Liver (tissue), 9 donors: ENCODE data around the gene CCDC7. TPM values are rescaled to one million over a fixed set of nuclear protein-coding genes. Genes with fewer than 3 reads are reported as not detected.
"Not testable (repeated sequence)": the region's sequence is repeated elsewhere in the genome, so short reads cannot be mapped to it uniquely, and the experiment has no call there.

Experiments used
- DNase-seq: peaks from one replicate; pipeline ENCODE4 v3.0.0-alpha.2; 2017; ENCODE audit warnings: low spot score
- H3K27ac ChIP-seq, 2 donors: one replicate each; pipeline ENCODE4 v1.7.0; 2013; ENCODE audit warnings: inconsistent platforms in 2 of 2, low read length in 2 of 2, control low read depth in 1 of 2, low read depth in 1 of 2, mild to moderate bottlenecking in 1 of 2
- H3K27me3 ChIP-seq, 4 donors: one replicate each; pipeline versions ENCODE4 v1.6.1 to v1.7.0; 2013; ENCODE audit warnings: low read length in 3 of 4, inconsistent platforms in 1 of 4, mild to moderate bottlenecking in 1 of 4, moderate library complexity in 1 of 4; ENCODE audit not compliant: control insufficient read depth in 4 of 4, insufficient read depth in 4 of 4
- H3K36me3 ChIP-seq, 4 donors: one replicate each; pipeline versions ENCODE4 v1.6.1 to v1.7.0; 2013; ENCODE audit warnings: low read length in 3 of 4, mild to moderate bottlenecking in 3 of 4, low read depth in 1 of 4, moderate library complexity in 1 of 4; ENCODE audit not compliant: control insufficient read depth in 4 of 4, insufficient read depth in 3 of 4
- H3K4me1 ChIP-seq, 4 donors: one replicate each; pipeline versions ENCODE4 v1.6.1 to v1.7.0; 2013; ENCODE audit warnings: low read length in 3 of 4, mild to moderate bottlenecking in 3 of 4, moderate library complexity in 1 of 4; ENCODE audit not compliant: control insufficient read depth in 4 of 4, insufficient read depth in 4 of 4
- H3K4me3 ChIP-seq, 3 donors: one replicate each; pipeline versions ENCODE4 v1.6.1 to v1.7.0; 2013; ENCODE audit warnings: low read length in 3 of 3, control low read depth in 1 of 3, low read depth in 1 of 3, mild to moderate bottlenecking in 1 of 3
- H3K9ac ChIP-seq, 2 donors: one replicate each; pipeline ENCODE4 v1.7.0; 2013; ENCODE audit warnings: low read length in 2 of 2, mild to moderate bottlenecking in 2 of 2, moderate library complexity in 2 of 2, control low read depth in 1 of 2, low read depth in 1 of 2
- H3K9me3 ChIP-seq, 4 donors: one replicate each; pipeline versions ENCODE4 v1.6.1 to v1.7.0; 2013; ENCODE audit warnings: low read length in 3 of 4; ENCODE audit not compliant: control insufficient read depth in 4 of 4
- CTCF ChIP-seq: fragments of 150-350 bp; IDR thresholded peaks from 2 replicates; pipeline ENCODE4 v1.5.1; 2017; ENCODE audit warnings: improper control_type of control experiment, low read depth, low read length; ENCODE audit not compliant: missing input control
- FOXA2 ChIP-seq: IDR thresholded peaks from 2 replicates; pipeline ENCODE4 v1.6.1; 2016; ENCODE audit warnings: antibody characterized with exemption
- GABPA ChIP-seq, 2 donors: IDR thresholded peaks in 1 of 2; conservative IDR thresholded peaks in 1 of 2; 2 replicates each; pipeline ENCODE4 v1.6.1; 2016; ENCODE audit warnings: antibody characterized with exemption in 2 of 2, mild to moderate bottlenecking in 1 of 2, moderate library complexity in 1 of 2
- JUND ChIP-seq, 2 donors: IDR thresholded peaks; 2 replicates each; pipeline ENCODE4 v1.6.1; 2016; ENCODE audit warnings: antibody characterized with exemption in 2 of 2
- MAX ChIP-seq: IDR thresholded peaks from 2 replicates; pipeline ENCODE4 v1.6.1; 2016; ENCODE audit warnings: antibody characterized with exemption
- NR2F2 ChIP-seq: IDR thresholded peaks from 2 replicates; pipeline ENCODE4 v1.6.1; 2016; ENCODE audit warnings: antibody characterized with exemption
- RAD21 ChIP-seq, 2 donors: IDR thresholded peaks; 2 replicates each; pipeline ENCODE4 v1.6.1; 2016; ENCODE audit warnings: antibody characterized with exemption in 2 of 2, mild to moderate bottlenecking in 2 of 2
- REST ChIP-seq: IDR thresholded peaks from 2 replicates; pipeline ENCODE4 v1.6.1; 2016; ENCODE audit warnings: antibody characterized with exemption, mild to moderate bottlenecking
- SP1 ChIP-seq: IDR thresholded peaks from 2 replicates; pipeline ENCODE4 v1.6.1; 2018; ENCODE audit warnings: antibody characterized with exemption, mild to moderate bottlenecking
- YY1 ChIP-seq: IDR thresholded peaks from 2 replicates; pipeline ENCODE4 v1.6.1; 2016; ENCODE audit warnings: antibody characterized with exemption, mild to moderate bottlenecking
- ZBTB33 ChIP-seq: IDR thresholded peaks from 2 replicates; pipeline ENCODE4 v1.6.1; 2016; ENCODE audit warnings: antibody characterized with exemption
- WGBS: extraction: QIAGEN DNeasy Blood & Tissue Kit; methylation state at CpG from one replicate; pipeline ENCODE4 v1.1.7; 2013; 5-methylcytosine and 5-hydroxymethylcytosine counted together
- polyA plus RNA-seq, 2 donors: library from polyadenylated mRNA; stranded (reverse) in 1 of 2; unstranded in 1 of 2; fragments of 200-250 nt in 1 of 2; fragments of >200 nt in 1 of 2; fragmentation: Nextera tagmentation in 1 of 2; extraction: Ambion mirVana in 1 of 2; gene quantifications; one replicate each; pipeline versions ENCODE4 v1.2.1 to v1.2.3, GENCODE V29; 2013 to 2015
- total RNA-seq, 2 donors: library from RNA; depleted of rRNA; stranded (reverse); fragments of >200 nt; gene quantifications; one replicate each; pipeline ENCODE4 v1.2.3, GENCODE V29; 2014
- donor health status: healthy.
- donor health status: healthy.
- donor health status: healthy.
- donor health status: healthy.
- donor health status: healthy.

The CCDC7 gene
- total and polyA plus RNA-seq, 4 donors = 0.47 to 5.9 (median 3.2) TPM

- Histone ChIP-seq H3K36me3 (peaks cover 0 to 3% (median 0%) of the 10 kb centered on the region in 4 donors), H3K27me3 (no peaks in the 10 kb centered on the region), H3K9ac (no peak overlapping the region), H3K27ac (no peak overlapping the region), H3K4me1 (no peaks in the 10 kb centered on the region), H3K9me3 (no peaks in the 10 kb centered on the region), H3K4me3 (no peak overlapping the region)
- 97% methylated on average over 7 of the region's 7 CpGs for WGBS
- TF ChIP-seq NR2F2 (no peak), ZBTB33 (no peak), RAD21 (IDR thresholded peaks at IDR 0.05) (no peak), REST (no peak)
- no peak for DNase-seq
Observed at GRCh38 chr10:32548208-32548607, 102.3 kb downstream of the CCDC7 start.

- Histone ChIP-seq H3K36me3 (no peaks in the 10 kb centered on the region), H3K9me3 (no peaks in the 10 kb centered on the region), H3K4me1 (no peaks in the 10 kb centered on the region), H3K4me3 (no peak overlapping the region), H3K27ac (no peak overlapping the region), H3K27me3 (no peaks in the 10 kb centered on the region), H3K9ac (no peak overlapping the region)
- 89% methylated on average over 3 of the region's 3 CpGs for WGBS
- DNase-seq = no peak
- TF ChIP-seq JUND (IDR thresholded peaks at IDR 0.05) (no peak), YY1 (no peak)
Observed at GRCh38 chr10:32556783-32557395, 110.9 kb downstream of the CCDC7 start.

- not testable (repeated sequence) for H3K4me1 ChIP-seq, H3K27ac ChIP-seq, H3K9me3 ChIP-seq, H3K9ac ChIP-seq, H3K27me3 ChIP-seq, DNase-seq, H3K4me3 ChIP-seq, H3K36me3 ChIP-seq
Observed at GRCh38 chr10:32562695-32563094, 116.8 kb downstream of the CCDC7 start.

GRCh38 chr10:32577448-32577847 is 131.5 kb downstream of the CCDC7 start:
- TF ChIP-seq CTCF (no peak), FOXA2 (no peak), MAX (no peak), GABPA (IDR thresholded peaks at IDR 0.05 in 1 of 2, conservative IDR thresholded peaks at IDR 0.05 in 1 of 2) (no peak), RAD21 (IDR thresholded peaks at IDR 0.05) (no peak), SP1 (no peak)
- Histone ChIP-seq H3K4me3 (no peak overlapping the region), H3K27me3 (no peaks in the 10 kb centered on the region), H3K9ac (no peak overlapping the region), H3K27ac (no peak overlapping the region), H3K4me1 (no peaks in the 10 kb centered on the region), H3K9me3 (no peaks in the 10 kb centered on the region), H3K36me3 (no peaks in the 10 kb centered on the region)
- no peak for DNase-seq
